A673 (cell line): ENCODE results near the gene KIF24.

Source experiments
- CTCF ChIP-seq: fragments of 300-800, 200-600 bp; sonication (generic); conservative IDR thresholded peaks from 2 replicates; pipeline ENCODE4 v1.5.1; 2017; ENCODE audit warnings: low read depth, mild to moderate bottlenecking, antibody characterized with exemption, low read length, moderate library complexity, mixed read lengths
- EZH2 ChIP-seq: fragments of 200-600 bp; sonication (generic); IDR thresholded peaks from 2 replicates; pipeline ENCODE4 v1.6.1; 2017; ENCODE audit warnings: borderline replicate concordance, low read depth, mild to moderate bottlenecking, mixed read lengths, antibody characterized with exemption, low read length; ENCODE audit not compliant: poor library complexity, severe bottlenecking

- TF ChIP-seq CTCF (no peak), EZH2 (no peak)
Measured at GRCh38 chr9:34366365-34366764, 37.3 kb upstream of the KIF24 start.
